ENCODE data around the gene SLC5A12. TPM values are rescaled to one million over a fixed set of nuclear protein-coding genes. Genes with fewer than 3 reads are reported as not detected.

SLC5A12 gene
- total RNA-seq, result not detected

GRCh38 chr11:26721948-26722475 is at the start of gene SLC5A12:
Gene SLC5A12 (minus strand): TSS chr11:26722060. CDS start chr11:26721714, 346 bp downstream.
- DNase-seq, result no peak
- Mint-ChIP-seq H3K9me3 (peaks cover 4% of the 10 kb centered on the region), H3K27me3 (no peaks in the 10 kb centered on the region), H3K4me1 (ENCODE audit: low read depth) (no peaks in the 10 kb centered on the region), H3K36me3 (no peaks in the 10 kb centered on the region), H3K4me3 (no peak within 1 kb of the TSS), H3K27ac (no peak within 1 kb of the TSS)
- intact Hi-C loops (cut with micrococcal nuclease), result no loop called here
- ChIA-PET POLR2A (no interaction called here), CTCF (no interaction called here)

- H3K4me3 Mint-ChIP-seq, result no peak overlapping the region
- H3K27me3 Mint-ChIP-seq, result no peaks in the 10 kb centered on the region
- no peaks in the 10 kb centered on the region for H3K4me1 Mint-ChIP-seq (ENCODE audit: low read depth)
- H3K27ac Mint-ChIP-seq, result no peak overlapping the region
- H3K9me3 Mint-ChIP-seq, result peaks cover 3% of the 10 kb centered on the region
- ChIA-PET CTCF (no interaction called here), POLR2A (no interaction called here)
- no peaks in the 10 kb centered on the region for H3K36me3 Mint-ChIP-seq
- intact Hi-C loops (cut with micrococcal nuclease), result no loop called here
- DNase-seq, result no peak
These were observed 47.2 kb upstream of the SLC5A12 start for GRCh38 chr11:26769027-26769426.

- no peak for DNase-seq
- ChIA-PET CTCF (no interaction called here), POLR2A (no interaction called here)
- no peaks in the 10 kb centered on the region for H3K36me3 Mint-ChIP-seq
- no peaks in the 10 kb centered on the region for H3K27me3 Mint-ChIP-seq
- H3K4me3 Mint-ChIP-seq, result no peak overlapping the region
- intact Hi-C loops (cut with micrococcal nuclease), result no loop called here
- H3K9me3 Mint-ChIP-seq, result peaks cover 3% of the 10 kb centered on the region
- no peaks in the 10 kb centered on the region for H3K4me1 Mint-ChIP-seq (ENCODE audit: low read depth)
- H3K27ac Mint-ChIP-seq, result no peak overlapping the region
These were observed 45.2 kb upstream of the SLC5A12 start for GRCh38 chr11:26767060-26767459.

GRCh38 chr11:26765323-26765722 is 43.5 kb upstream of the SLC5A12 start:
- peaks cover 3% of the 10 kb centered on the region for H3K9me3 Mint-ChIP-seq
- no peak for DNase-seq
- no peaks in the 10 kb centered on the region for H3K36me3 Mint-ChIP-seq
- ChIA-PET CTCF (no interaction called here), POLR2A (no interaction called here)
- no peak overlapping the region for H3K4me3 Mint-ChIP-seq
- H3K27me3 Mint-ChIP-seq, result no peaks in the 10 kb centered on the region
- H3K27ac Mint-ChIP-seq, result no peak overlapping the region
- no peaks in the 10 kb centered on the region for H3K4me1 Mint-ChIP-seq (ENCODE audit: low read depth)
- intact Hi-C loops (cut with micrococcal nuclease), result no loop called here

GRCh38 chr11:26764825-26765224 is 43.0 kb upstream of the SLC5A12 start:
- Mint-ChIP-seq H3K36me3 (no peaks in the 10 kb centered on the region), H3K4me1 (ENCODE audit: low read depth) (no peaks in the 10 kb centered on the region), H3K27ac (no peak overlapping the region), H3K4me3 (no peak overlapping the region), H3K27me3 (no peaks in the 10 kb centered on the region), H3K9me3 (peaks cover 3% of the 10 kb centered on the region)
- no peak for DNase-seq
- ChIA-PET CTCF (no interaction called here), POLR2A (no interaction called here)
- intact Hi-C loops (cut with micrococcal nuclease), result no loop called here

GRCh38 chr11:26764315-26764714 is 42.5 kb upstream of the SLC5A12 start:
- CTCF ChIA-PET, result no interaction called here
- Mint-ChIP-seq H3K27ac (no peak overlapping the region), H3K4me1 (ENCODE audit: low read depth) (no peaks in the 10 kb centered on the region), H3K4me3 (no peak overlapping the region), H3K9me3 (peaks cover 2% of the 10 kb centered on the region), H3K27me3 (no peaks in the 10 kb centered on the region), H3K36me3 (no peaks in the 10 kb centered on the region)
- no peak for DNase-seq
- POLR2A ChIA-PET, result no interaction called here
- intact Hi-C loops (cut with micrococcal nuclease), result no loop called here

GRCh38 chr11:26762089-26762488 is 40.2 kb upstream of the SLC5A12 start:
- no peaks in the 10 kb centered on the region for H3K4me1 Mint-ChIP-seq (ENCODE audit: low read depth)
- no peaks in the 10 kb centered on the region for H3K9me3 Mint-ChIP-seq
- POLR2A ChIA-PET, result no interaction called here
- H3K4me3 Mint-ChIP-seq, result no peak overlapping the region
- no peak overlapping the region for H3K27ac Mint-ChIP-seq
- CTCF ChIA-PET, result no interaction called here
- no peaks in the 10 kb centered on the region for H3K36me3 Mint-ChIP-seq
- DNase-seq, result no peak
- no peaks in the 10 kb centered on the region for H3K27me3 Mint-ChIP-seq
- intact Hi-C loops (cut with micrococcal nuclease), result no loop called here

GRCh38 chr11:26761361-26761809 is 39.5 kb upstream of the SLC5A12 start:
- no peaks in the 10 kb centered on the region for H3K36me3 Mint-ChIP-seq
- ChIA-PET POLR2A (no interaction called here), CTCF (no interaction called here)
- DNase-seq, result no peak
- intact Hi-C loops (cut with micrococcal nuclease), result no loop called here
- no peak overlapping the region for H3K4me3 Mint-ChIP-seq
- no peaks in the 10 kb centered on the region for H3K27me3 Mint-ChIP-seq
- no peak overlapping the region for H3K27ac Mint-ChIP-seq
- H3K9me3 Mint-ChIP-seq, result no peaks in the 10 kb centered on the region
- no peaks in the 10 kb centered on the region for H3K4me1 Mint-ChIP-seq (ENCODE audit: low read depth)

GRCh38 chr11:26757995-26758394 is 36.1 kb upstream of the SLC5A12 start:
- ChIA-PET CTCF (no interaction called here), POLR2A (no interaction called here)
- no peaks in the 10 kb centered on the region for H3K9me3 Mint-ChIP-seq
- DNase-seq, result no peak
- H3K4me3 Mint-ChIP-seq, result no peak overlapping the region
- no peaks in the 10 kb centered on the region for H3K27me3 Mint-ChIP-seq
- H3K27ac Mint-ChIP-seq, result no peak overlapping the region
- H3K36me3 Mint-ChIP-seq, result no peaks in the 10 kb centered on the region
- no peaks in the 10 kb centered on the region for H3K4me1 Mint-ChIP-seq (ENCODE audit: low read depth)
- intact Hi-C loops (cut with micrococcal nuclease), result no loop called here

- Mint-ChIP-seq H3K4me3 (no peak overlapping the region), H3K9me3 (no peaks in the 10 kb centered on the region), H3K36me3 (no peaks in the 10 kb centered on the region), H3K4me1 (ENCODE audit: low read depth) (no peaks in the 10 kb centered on the region), H3K27ac (no peak overlapping the region), H3K27me3 (no peaks in the 10 kb centered on the region)
- DNase-seq, result no peak
- CTCF ChIA-PET, result interaction anchor here (1.3 kb wide), 1 partner anchor 729 kb away, joined by 5 read pairs; no protein-coding TSS in a partner anchor
- POLR2A ChIA-PET, result no interaction called here
- intact Hi-C loops (cut with micrococcal nuclease), result loop anchor here (2.0 kb wide), 1 partner anchor 403 kb away; no protein-coding TSS in a partner anchor
These were observed 33.9 kb upstream of the SLC5A12 start for GRCh38 chr11:26755762-26756161.

GRCh38 chr11:26753723-26754504 is 32.1 kb upstream of the SLC5A12 start:
- Mint-ChIP-seq H3K4me1 (ENCODE audit: low read depth) (no peaks in the 10 kb centered on the region), H3K9me3 (no peaks in the 10 kb centered on the region), H3K4me3 (no peak overlapping the region), H3K27me3 (no peaks in the 10 kb centered on the region), H3K27ac (no peak overlapping the region), H3K36me3 (no peaks in the 10 kb centered on the region)
- no peak for DNase-seq
- ChIA-PET POLR2A (no interaction called here), CTCF (no interaction called here)
- intact Hi-C loops (cut with micrococcal nuclease), result loop anchor here (2.0 to 5.0 kb wide), 2 partner anchors 405 to 743 kb away; no protein-coding TSS in a partner anchor

GRCh38 chr11:26749927-26750326 is 28.1 kb upstream of the SLC5A12 start:
- H3K4me3 Mint-ChIP-seq, result no peak overlapping the region
- POLR2A ChIA-PET, result no interaction called here
- intact Hi-C loops (cut with micrococcal nuclease), result loop anchor here (5.0 kb wide), 1 partner anchor 747 kb away; no protein-coding TSS in a partner anchor

GRCh38 chr11:26743622-26744021 is 21.8 kb upstream of the SLC5A12 start:
- Mint-ChIP-seq H3K9me3 (peaks cover 7% of the 10 kb centered on the region), H3K4me3 (no peak overlapping the region), H3K27me3 (no peaks in the 10 kb centered on the region), H3K4me1 (ENCODE audit: low read depth) (no peaks in the 10 kb centered on the region), H3K36me3 (no peaks in the 10 kb centered on the region), H3K27ac (no peak overlapping the region)
- no peak for DNase-seq
- CTCF ChIA-PET, result no interaction called here
- POLR2A ChIA-PET, result no interaction called here
- intact Hi-C loops (cut with micrococcal nuclease), result no loop called here

More at GRCh38 chr11:26749927-26750326, 28.1 kb upstream of the SLC5A12 start:
- Mint-ChIP-seq H3K27me3 (no peaks in the 10 kb centered on the region), H3K36me3 (no peaks in the 10 kb centered on the region), H3K4me1 (ENCODE audit: low read depth) (no peaks in the 10 kb centered on the region), H3K9me3 (no peaks in the 10 kb centered on the region), H3K27ac (no peak overlapping the region)
- CTCF ChIA-PET, result no interaction called here
- DNase-seq, result no peak

Data from activated CD4-positive, alpha-beta memory T cell treated with anti-CD3 and anti-CD28 coated beads for 36 hours (primary cell).